HepG2 (cell line): ENCODE measurements around the gene CR1L. TPM values are rescaled to one million over a fixed set of nuclear protein-coding genes. Genes with fewer than 3 reads are reported as not detected.

Experiments
- ATAC-seq: fragments of 200-7000 bp; cut with Tn5 transposase; 3 replicates; pipeline ENCODE4 v1.9.1; 2020; ENCODE audit warnings: mild to moderate bottlenecking, moderate library complexity
- BruUV-seq: library from RNA; stranded (reverse); fragments of 400-500 nt; replicated peaks from 2 replicates; lab custom pipeline; 2021; lab: Mats Ljungman, UMichigan
- CTCF ChIA-PET: fragments of 300-600 bp; formaldehyde crosslinking; extraction: SDS; loops from one replicate; lab custom pipeline; 2021; ENCODE audit warnings: low total read pairs, inconsistent platforms, low intra/inter-chr PET ratio; lab: Yijun Ruan, JAX
- POLR2A ChIA-PET: fragments of 350-600 bp; sonication (Branson Sonifier 250); formaldehyde crosslinking; loops from one replicate; lab custom pipeline; 2020; ENCODE audit warnings: antibody characterized with exemption, inconsistent platforms; lab: Yijun Ruan, JAX
- DNase-seq: peaks from one replicate; pipeline ENCODE4 v3.0.0-alpha.2; 2015; ENCODE audit warnings: low spot score
- FAIRE-seq: peaks from 3 replicates; lab custom pipeline; 2011; peaks lifted over from hg19 to GRCh38; lab: Jason Lieb, UNC
- H2AFZ ChIP-seq: one replicate; pipeline ENCODE4 v1.6.1; 2011; ENCODE audit warnings: low read length, inconsistent platforms
- H3K27ac ChIP-seq: fragments of 300-600 bp; 3 replicates; pipeline ENCODE4 v1.8.0; 2011; ENCODE audit warnings: mixed run types, mild to moderate bottlenecking, mixed read lengths, low read length, inconsistent platforms; ENCODE audit not compliant: insufficient read depth; ENCODE audit errors: extremely low read length
- H3K27me3 ChIP-seq, 2 experiments: fragments of 200-600 bp in 1 of 2; 2 replicates in 1 of 2; 3 replicates in 1 of 2; pipeline versions ENCODE4 v1.6.0 to v1.8.0; 2011; ENCODE audit warnings: low read length in 2 of 2, mild to moderate bottlenecking in 2 of 2, moderate library complexity in 2 of 2, inconsistent platforms in 1 of 2; ENCODE audit not compliant: insufficient read depth in 2 of 2, control insufficient read depth in 1 of 2
- H3K36me3 ChIP-seq, 2 experiments: fragments of 200-600 bp in 1 of 2; replicated peaks in 1 of 2; 2 replicates in 1 of 2; 3 replicates in 1 of 2; pipeline versions ENCODE4 v1.5.1 to v1.8.0; 2011; ENCODE audit warnings: low read length in 2 of 2, inconsistent platforms in 1 of 2; ENCODE audit not compliant: insufficient read depth in 2 of 2, control insufficient read depth in 1 of 2
- H3K4me1 ChIP-seq: 2 replicates; pipeline ENCODE4 v1.5.1; 2012; ENCODE audit warnings: low read length, inconsistent platforms; ENCODE audit not compliant: insufficient read depth
- H3K4me2 ChIP-seq: 2 replicates; pipeline ENCODE4 v1.6.0; 2011; ENCODE audit warnings: low read depth, low read length, inconsistent platforms
- H3K4me3 ChIP-seq, 3 experiments: fragments of 200-600 bp in 1 of 3; sonication (generic), shearing (Covaris generic) in 1 of 3; replicated peaks in 1 of 3; 2 replicates each; pipeline ENCODE4 v1.5.1; 2011 to 2016; ENCODE audit warnings: low read length in 3 of 3, inconsistent platforms in 2 of 3, low read depth in 2 of 3, mild to moderate bottlenecking in 2 of 3, control low read depth in 1 of 3, mixed read lengths in 1 of 3; ENCODE audit not compliant: insufficient read depth in 1 of 3
- H3K79me2 ChIP-seq: one replicate; pipeline ENCODE4 v1.6.1; 2011; ENCODE audit warnings: low read length, inconsistent platforms; ENCODE audit not compliant: insufficient read depth
- H3K9ac ChIP-seq: 2 replicates; pipeline ENCODE4 v1.6.0; 2011; ENCODE audit warnings: mild to moderate bottlenecking, low read depth, low read length, inconsistent platforms; ENCODE audit not compliant: insufficient read depth
- H3K9me3 ChIP-seq: 2 replicates; pipeline ENCODE4 v1.5.1; 2012; ENCODE audit warnings: mild to moderate bottlenecking, low read length
- H4K20me1 ChIP-seq: 2 replicates; pipeline ENCODE4 v1.6.0; 2011; ENCODE audit warnings: inconsistent platforms, mild to moderate bottlenecking, low read length, moderate library complexity; ENCODE audit not compliant: insufficient read depth
- ATRX ChIP-seq: sonication (generic); formaldehyde crosslinking; IDR thresholded peaks from 2 replicates; pipeline ENCODE4 v1.4.0; 2020; ENCODE audit warnings: missing genetic modification reagents, borderline replicate concordance
- ERF ChIP-seq: IDR thresholded peaks from 2 replicates; pipeline ENCODE4 v1.6.1; 2018; ENCODE audit warnings: missing biosample characterization, missing genetic modification reagents
- KMT2B ChIP-seq: IDR thresholded peaks from 2 replicates; pipeline ENCODE4 v1.6.1; 2016; ENCODE audit warnings: missing genetic modification reagents, missing compliant biosample characterization
- MIER2 ChIP-seq: IDR thresholded peaks from 2 replicates; pipeline ENCODE4 v1.6.1; 2016; ENCODE audit warnings: missing biosample characterization, missing genetic modification reagents
- RBM22 ChIP-seq: fragments of 200-400 bp; formaldehyde crosslinking; optimal IDR thresholded peaks from 2 replicates; pipeline ENCODE3; 2017; ENCODE audit warnings: mild to moderate bottlenecking, low read length, moderate library complexity
- SATB2 ChIP-seq: sonication (generic); formaldehyde crosslinking; IDR thresholded peaks from 2 replicates; pipeline ENCODE4 v1.5.0; 2020; ENCODE audit warnings: missing genetic modification reagents
- SSRP1 ChIP-seq: IDR thresholded peaks from 2 replicates; pipeline ENCODE4 v1.6.1; 2016; ENCODE audit warnings: control low read depth
- TGIF2 ChIP-seq: IDR thresholded peaks from 2 replicates; pipeline ENCODE4 v1.6.1; 2016; ENCODE audit warnings: control low read depth, missing compliant biosample characterization
- ZBTB38 ChIP-seq: sonication (generic); formaldehyde crosslinking; IDR thresholded peaks from 2 replicates; pipeline ENCODE4 v1.5.1; 2020; ENCODE audit warnings: mild to moderate bottlenecking, missing genetic modification reagents
- ZFP36L2 ChIP-seq: sonication (generic); formaldehyde crosslinking; IDR thresholded peaks from 2 replicates; pipeline ENCODE4 v1.4.0; 2020; ENCODE audit warnings: missing genetic modification reagents
- ZNF17 ChIP-seq: sonication (generic); formaldehyde crosslinking; IDR thresholded peaks from 2 replicates; pipeline ENCODE4 v1.5.0; 2020; ENCODE audit warnings: mild to moderate bottlenecking, missing genetic modification reagents
- ZNF232 ChIP-seq: sonication (generic); formaldehyde crosslinking; IDR thresholded peaks from 2 replicates; pipeline ENCODE4 v1.4.0; 2020; ENCODE audit warnings: missing genetic modification reagents, borderline replicate concordance
- ZNF432 ChIP-seq: sonication (generic); formaldehyde crosslinking; IDR thresholded peaks from 2 replicates; pipeline ENCODE4 v1.5.0; 2020; ENCODE audit warnings: missing genetic modification reagents, mild to moderate bottlenecking, borderline replicate concordance
- ZNF572 ChIP-seq: sonication (generic); formaldehyde crosslinking; IDR thresholded peaks from 2 replicates; pipeline ENCODE4 v1.5.1; 2020; ENCODE audit warnings: mild to moderate bottlenecking, missing genetic modification reagents
- ZNF644 ChIP-seq: IDR thresholded peaks from 2 replicates; pipeline ENCODE4 v1.6.1; 2016; ENCODE audit warnings: low read depth
- ZNF747 ChIP-seq: sonication (generic); formaldehyde crosslinking; IDR thresholded peaks from 2 replicates; pipeline ENCODE4 v1.8.1; 2023; ENCODE audit warnings: missing genetic modification reagents, mild to moderate bottlenecking, borderline replicate concordance
- ZNF761 ChIP-seq: sonication (generic); formaldehyde crosslinking; conservative IDR thresholded peaks from 2 replicates; pipeline ENCODE4 v1.4.0; 2020; ENCODE audit warnings: mild to moderate bottlenecking, missing genetic modification reagents
- WGBS: methylation state at CpG from one replicate; pipeline ENCODE4 v1.1.6; 2017; ENCODE audit warnings: low lambda C conversion rate; 5-methylcytosine and 5-hydroxymethylcytosine counted together
- in situ Hi-C: cut with HindIII; loops from 2 replicates; pipeline ENCODE4 v1.10.0; 2017; ENCODE audit warnings: low pct_unique_long_range_greater_than_20kb; ENCODE audit not compliant: extremely low pct_ligation_motif_present
- intact Hi-C: fragments of 100-400 bp; cut with micrococcal nuclease; formaldehyde crosslinking; loops from one replicate; pipeline ENCODE4 v1.10.0; 2022; ENCODE audit not compliant: unreplicated experiment
- polyA plus RNA-seq, 8 experiments: library from polyadenylated mRNA; depleted of rRNA in 3 of 8; stranded (reverse) in 7 of 8; unstranded in 1 of 8; fragments of >200 nt; fragmentation: Illumina TruSeq in 4 of 8; extraction: Trizol in 4 of 8; gene quantifications; 2 replicates each; pipeline versions ENCODE4 v1.2.1 to v1.2.3, GENCODE V29; 2011 to 2016; ENCODE audit warnings: low read depth in 4 of 8, missing spikeins in 1 of 8, mixed read lengths in 1 of 8; ENCODE audit not compliant: insufficient read depth in 1 of 8
- total RNA-seq, 5 experiments: library from RNA; depleted of rRNA; stranded (reverse); fragments of >200 nt; fragmentation: Illumina TruSeq; extraction: Trizol; gene quantifications; 2 replicates each; pipeline ENCODE4 v1.2.3, GENCODE V29; 2016; ENCODE audit warnings: low read depth in 1 of 5
- TF ChIP-seq, protein P1 (sequence below): sonication (generic); formaldehyde crosslinking; IDR thresholded peaks from 2 replicates; pipeline ENCODE4 v1.9.0; 2021; ENCODE audit warnings: missing genetic modification reagents, borderline replicate concordance
- TF ChIP-seq, protein P2 (sequence below): IDR thresholded peaks from 2 replicates; pipeline ENCODE4 v1.6.1; 2018; ENCODE audit warnings: missing genetic modification reagents, mild to moderate bottlenecking, missing compliant biosample characterization

The CR1L gene
- total and polyA plus RNA-seq, 2 of the 13 experiments (the other 11 are each of a cell fraction or from before 2014, with no cell fraction given), result not detected

DNA sequence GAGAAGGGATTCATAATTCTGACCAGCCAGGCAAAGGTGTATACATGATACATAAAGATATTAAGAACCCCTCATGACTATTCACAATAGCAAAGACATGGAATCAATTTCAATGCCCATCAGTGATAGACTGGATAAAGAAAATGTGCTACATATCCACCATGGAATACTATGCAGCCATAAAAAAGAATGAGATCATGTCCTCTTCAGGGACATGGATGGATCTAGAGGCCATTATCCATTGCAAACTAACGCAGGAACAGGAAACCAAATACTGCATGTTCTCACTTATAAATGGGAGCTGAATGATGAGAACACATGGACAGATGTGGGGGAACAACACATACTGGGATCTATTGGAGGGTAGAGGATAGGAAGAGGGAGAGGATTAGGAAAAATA lies 21.4 kb downstream of the CR1L start:
- Histone ChIP-seq H4K20me1 (no peaks in the 10 kb centered on the region), H2AFZ (no peak overlapping the region), H3K9ac (no peak overlapping the region), H3K4me3 (no peak overlapping the region), H3K4me1 (peaks cover 7% of the 10 kb centered on the region; the same call in 1 of the 2 replicates), H3K79me2 (no peaks in the 10 kb centered on the region), H3K27ac (no peak overlapping the region), H3K27me3 (0 out of 5 replicates have a peak, but pooled peaks cover 0 to 9% of the 10 kb centered on the region in 2 experiments), H3K9me3 (no peaks in the 10 kb centered on the region), H3K36me3 (no peaks in the 10 kb centered on the region), H3K4me2 (no peak overlapping the region)
- CTCF ChIA-PET, result no interaction called here
- POLR2A ChIA-PET, result no interaction called here
- ATAC-seq (no peak), FAIRE-seq (no peak), DNase-seq (no peak)
- WGBS, result 4% methylated on average over 1 of the region's 1 CpG
- TF ChIP-seq ZNF432 (no peak), TGIF2 (CRISPR knock-in tag) (no peak), ATRX (CRISPR knock-in tag) (no peak)
- in situ Hi-C loops (no loop called here), intact Hi-C loops (no loop called here)
- BruUV-seq, result no TSS peak

DNA sequence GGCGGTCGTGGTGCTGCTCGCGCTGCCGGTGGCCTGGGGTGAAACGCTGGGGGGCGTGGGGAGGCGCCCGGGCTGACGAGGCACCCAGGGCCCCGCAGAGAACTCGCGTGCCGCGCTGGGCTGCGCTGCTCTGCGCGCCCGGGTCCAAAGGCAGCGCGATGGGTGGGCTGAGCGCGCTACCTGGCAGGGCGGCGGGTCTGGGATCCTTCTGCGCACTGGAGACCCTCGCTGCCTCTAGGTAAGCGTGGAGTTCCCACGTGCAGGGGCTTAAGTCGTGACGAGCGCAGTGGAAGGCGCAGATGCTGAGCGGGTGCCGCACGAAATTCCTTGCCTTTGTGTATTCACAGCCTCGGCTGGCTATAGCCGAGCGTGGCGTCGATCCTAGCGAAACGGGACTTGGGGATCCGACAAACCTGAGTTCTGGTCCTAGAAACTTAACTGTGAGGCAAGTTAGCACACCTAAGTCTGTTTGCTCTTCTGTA lies 24.6 kb downstream of the CR1L start:
- DNase-seq (no peak), FAIRE-seq (no peak), ATAC-seq (peak; percentile 31; the same call in 1 of the 3 replicates)
- in situ Hi-C loops, result no loop called here
- Histone ChIP-seq H3K4me3 (no peak overlapping the region), H3K27ac (no peak overlapping the region), H3K27me3 (0 out of 5 replicates have a peak, but pooled peaks cover 0 to 9% of the 10 kb centered on the region in 2 experiments), H4K20me1 (no peaks in the 10 kb centered on the region), H3K4me2 (no peak overlapping the region), H3K79me2 (no peaks in the 10 kb centered on the region), H3K9ac (no peak overlapping the region), H3K9me3 (no peaks in the 10 kb centered on the region), H3K4me1 (peaks cover 7% of the 10 kb centered on the region; the same call in 1 of the 2 replicates), H2AFZ (no peak overlapping the region), H3K36me3 (no peaks in the 10 kb centered on the region)
- intact Hi-C loops, result no loop called here
- TF ChIP-seq SATB2 (no peak), MIER2 (CRISPR knock-in tag) (no peak), KMT2B (CRISPR knock-in tag) (no peak), ZNF232 (CRISPR knock-in tag) (no peak), ZNF644 (CRISPR knock-in tag) (no peak), SSRP1 (no peak), ZNF572 (CRISPR knock-in tag) (no peak), RBM22 (no peak), ZNF747 (CRISPR knock-in tag) (no peak), ZNF17 (CRISPR knock-in tag) (no peak), ZFP36L2 (no peak), ERF (CRISPR knock-in tag) (no peak), ZNF761 (CRISPR knock-in tag) (no peak), ZBTB38 (CRISPR knock-in tag) (no peak)
- TF ChIP-seq, protein P1, sequence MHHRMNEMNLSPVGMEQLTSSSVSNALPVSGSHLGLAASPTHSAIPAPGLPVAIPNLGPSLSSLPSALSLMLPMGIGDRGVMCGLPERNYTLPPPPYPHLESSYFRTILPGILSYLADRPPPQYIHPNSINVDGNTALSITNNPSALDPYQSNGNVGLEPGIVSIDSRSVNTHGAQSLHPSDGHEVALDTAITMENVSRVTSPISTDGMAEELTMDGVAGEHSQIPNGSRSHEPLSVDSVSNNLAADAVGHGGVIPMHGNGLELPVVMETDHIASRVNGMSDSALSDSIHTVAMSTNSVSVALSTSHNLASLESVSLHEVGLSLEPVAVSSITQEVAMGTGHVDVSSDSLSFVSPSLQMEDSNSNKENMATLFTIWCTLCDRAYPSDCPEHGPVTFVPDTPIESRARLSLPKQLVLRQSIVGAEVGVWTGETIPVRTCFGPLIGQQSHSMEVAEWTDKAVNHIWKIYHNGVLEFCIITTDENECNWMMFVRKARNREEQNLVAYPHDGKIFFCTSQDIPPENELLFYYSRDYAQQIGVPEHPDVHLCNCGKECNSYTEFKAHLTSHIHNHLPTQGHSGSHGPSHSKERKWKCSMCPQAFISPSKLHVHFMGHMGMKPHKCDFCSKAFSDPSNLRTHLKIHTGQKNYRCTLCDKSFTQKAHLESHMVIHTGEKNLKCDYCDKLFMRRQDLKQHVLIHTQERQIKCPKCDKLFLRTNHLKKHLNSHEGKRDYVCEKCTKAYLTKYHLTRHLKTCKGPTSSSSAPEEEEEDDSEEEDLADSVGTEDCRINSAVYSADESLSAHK (CRISPR knock-in tag), result no peak
- TF ChIP-seq, protein P2, sequence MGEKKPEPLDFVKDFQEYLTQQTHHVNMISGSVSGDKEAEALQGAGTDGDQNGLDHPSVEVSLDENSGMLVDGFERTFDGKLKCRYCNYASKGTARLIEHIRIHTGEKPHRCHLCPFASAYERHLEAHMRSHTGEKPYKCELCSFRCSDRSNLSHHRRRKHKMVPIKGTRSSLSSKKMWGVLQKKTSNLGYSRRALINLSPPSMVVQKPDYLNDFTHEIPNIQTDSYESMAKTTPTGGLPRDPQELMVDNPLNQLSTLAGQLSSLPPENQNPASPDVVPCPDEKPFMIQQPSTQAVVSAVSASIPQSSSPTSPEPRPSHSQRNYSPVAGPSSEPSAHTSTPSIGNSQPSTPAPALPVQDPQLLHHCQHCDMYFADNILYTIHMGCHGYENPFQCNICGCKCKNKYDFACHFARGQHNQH (CRISPR knock-in tag), result no peak
- POLR2A ChIA-PET, result no interaction called here
- CTCF ChIA-PET, result no interaction called here
- no CpG with 5 or more reads among the region's 44 CpGs for WGBS
- no TSS peak for BruUV-seq
